Urothelium cell line (cell line): ENCODE results near the gene GRAMD1B.

ENCODE experiments used
- DNase-seq: peaks from one replicate; pipeline ENCODE4 v3.0.0; 2011; ENCODE audit warnings: low spot score, mixed read lengths
- FAIRE-seq: peaks from 2 replicates; lab custom pipeline; 2011; peaks lifted over from hg19 to GRCh38; lab: Jason Lieb, UNC

Gene GRAMD1B

DNA sequence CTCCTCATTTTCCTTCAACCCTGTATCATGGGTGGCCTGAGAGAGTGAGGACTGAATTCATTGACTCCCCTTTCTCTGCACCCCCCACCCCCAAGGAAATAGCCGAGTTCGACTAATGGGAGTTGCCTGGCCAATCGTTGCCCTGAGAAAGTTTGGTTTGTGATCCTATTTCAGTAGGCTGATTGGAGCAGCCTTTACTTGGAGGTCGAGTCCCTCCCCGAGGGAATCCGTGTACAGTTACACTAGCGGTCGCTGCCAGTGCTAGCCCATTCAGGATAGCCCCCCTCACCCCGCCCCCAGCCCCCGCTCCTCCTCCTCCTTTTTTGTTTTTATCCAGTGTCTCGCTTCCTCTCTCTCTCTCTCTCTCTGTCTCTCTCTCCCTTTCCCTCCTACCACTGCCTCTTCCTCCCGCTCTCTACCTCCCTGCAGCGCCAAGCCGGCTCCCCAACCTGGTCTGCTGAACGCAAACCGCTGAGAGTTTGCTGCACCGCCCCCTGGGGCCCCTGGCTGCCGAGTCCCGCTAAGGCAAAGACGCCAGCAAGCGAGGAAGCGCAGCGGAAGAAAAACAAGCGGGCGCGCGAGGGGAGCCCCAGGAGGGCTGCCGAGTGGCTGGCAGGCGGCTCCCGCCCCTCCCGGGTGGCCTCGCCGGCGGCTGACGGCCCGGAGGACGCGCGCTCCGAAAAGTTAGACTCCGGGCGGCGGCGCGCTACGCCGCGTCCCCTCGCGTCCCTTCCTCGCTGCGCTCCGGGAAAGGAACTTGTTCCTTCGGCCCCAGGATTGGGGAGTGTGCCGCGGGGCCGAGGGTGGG is at the start of gene GRAMD1B:
Gene GRAMD1B (plus strand): TSS at position 357 of the 808 bp plus-strand sequence. CDS start 524 bp downstream, outside the sequence.
- FAIRE-seq (no peak), DNase-seq (peak; percentile 65)

DNA sequence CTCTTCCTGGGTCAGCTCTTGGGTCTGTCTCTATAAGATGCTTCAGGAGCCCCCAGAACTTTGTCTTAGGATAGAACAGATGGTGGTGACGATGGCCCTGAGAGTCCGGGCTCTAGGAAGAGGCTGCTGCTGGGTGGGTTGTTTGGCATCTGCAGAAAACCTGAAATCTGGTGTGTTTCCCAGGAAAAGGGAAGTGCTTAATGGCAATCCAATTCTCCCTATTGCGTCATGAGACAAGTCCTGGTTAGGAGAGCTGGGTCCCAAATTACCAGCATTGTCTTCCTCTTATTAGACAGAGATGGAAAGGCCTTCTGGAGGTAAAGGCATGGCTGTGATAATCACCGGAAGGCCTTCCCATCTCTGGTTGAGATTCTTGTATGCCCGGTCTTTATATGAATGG is 48.9 kb upstream of the GRAMD1B start:
- FAIRE-seq: no peak

DNA sequence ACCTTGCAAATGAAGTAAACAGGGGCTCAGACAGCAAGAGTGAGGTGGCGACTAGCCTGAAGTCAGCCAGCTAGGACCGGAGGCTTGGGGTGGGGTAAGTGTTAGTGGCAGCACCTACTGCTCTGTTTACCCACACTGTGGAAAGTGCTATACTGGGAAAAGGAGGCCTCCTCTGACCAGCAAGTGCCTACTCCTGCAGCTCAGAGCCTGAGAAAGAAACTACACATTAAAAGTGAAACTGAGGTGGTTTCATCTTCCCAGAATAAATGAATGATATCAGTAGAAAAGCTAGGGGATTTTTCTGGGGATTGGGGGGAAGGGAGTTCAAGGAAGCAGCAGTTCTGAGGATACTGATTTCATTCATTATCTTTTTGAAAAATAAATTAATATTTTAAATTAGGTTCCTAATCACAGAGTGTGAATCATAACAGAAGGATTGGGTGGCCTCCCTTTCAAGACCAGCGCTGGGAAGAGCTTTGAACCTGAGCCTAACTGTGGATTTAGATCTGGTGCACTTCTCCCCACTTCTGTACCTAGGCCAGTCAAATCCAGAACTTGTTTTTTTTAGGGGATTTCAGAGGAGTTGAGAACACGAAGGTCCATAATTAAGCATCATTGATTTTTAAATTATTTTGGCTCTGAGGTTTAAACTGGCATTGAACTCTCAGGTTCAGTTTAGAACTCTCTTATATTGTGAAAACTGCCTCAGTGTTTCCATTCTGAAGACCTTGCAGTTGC is 48.1 kb upstream of the GRAMD1B start:
- DNase-seq: no peak
- no peak for FAIRE-seq

More for the DNA sequence above, 48.9 kb upstream of the GRAMD1B start:
- no peak for DNase-seq

DNA sequence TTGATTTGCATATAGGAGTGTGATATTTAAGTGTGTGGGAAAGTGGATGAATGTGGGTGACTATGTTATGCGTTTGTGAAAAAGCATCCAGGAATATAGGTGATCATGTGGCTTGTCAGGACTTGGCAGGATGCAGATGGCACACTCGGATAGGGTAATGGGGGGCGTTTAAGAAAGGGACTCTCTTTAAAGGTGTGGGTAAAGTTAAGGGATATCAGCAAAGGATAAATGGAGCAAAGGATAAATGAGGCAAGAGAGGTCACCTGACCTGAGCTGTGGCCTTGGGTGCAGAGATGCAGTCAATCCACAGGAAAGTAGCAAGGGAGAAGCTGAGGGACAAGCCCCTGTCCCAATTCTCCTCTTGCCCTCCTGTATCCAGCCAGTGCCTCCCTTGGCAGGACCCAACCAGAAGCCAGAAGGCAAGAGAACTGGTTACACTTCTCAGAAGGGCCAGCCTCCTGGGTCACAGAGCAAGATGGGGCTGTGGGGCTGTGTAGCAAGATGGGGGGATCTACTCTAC is 47.5 kb upstream of the GRAMD1B start:
- no peak for DNase-seq
- FAIRE-seq: no peak

DNA sequence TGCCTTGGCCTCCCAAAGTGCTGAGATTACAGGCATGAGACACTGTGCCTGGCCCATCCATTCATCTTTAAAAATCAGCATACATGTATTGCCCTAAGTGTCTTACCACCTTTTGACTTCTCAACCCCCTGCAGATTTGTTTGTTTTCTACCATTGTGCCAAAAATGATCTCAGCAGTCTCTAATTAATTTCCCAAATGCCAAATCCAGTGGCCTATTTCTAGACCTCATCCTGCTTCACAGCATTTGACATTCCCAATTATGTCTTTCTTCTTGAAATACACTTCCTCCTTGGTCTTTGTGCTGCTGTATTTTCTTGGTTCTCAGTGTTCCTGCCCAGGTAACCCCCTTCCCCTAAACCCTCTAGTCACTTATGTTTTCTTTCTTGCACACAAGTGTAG is 46.0 kb upstream of the GRAMD1B start:
- DNase-seq (no peak), FAIRE-seq (no peak)

- no peak for FAIRE-seq
These were observed 43.1 kb upstream of the GRAMD1B start for GRCh38 chr11:123386796-123387510.

DNA sequence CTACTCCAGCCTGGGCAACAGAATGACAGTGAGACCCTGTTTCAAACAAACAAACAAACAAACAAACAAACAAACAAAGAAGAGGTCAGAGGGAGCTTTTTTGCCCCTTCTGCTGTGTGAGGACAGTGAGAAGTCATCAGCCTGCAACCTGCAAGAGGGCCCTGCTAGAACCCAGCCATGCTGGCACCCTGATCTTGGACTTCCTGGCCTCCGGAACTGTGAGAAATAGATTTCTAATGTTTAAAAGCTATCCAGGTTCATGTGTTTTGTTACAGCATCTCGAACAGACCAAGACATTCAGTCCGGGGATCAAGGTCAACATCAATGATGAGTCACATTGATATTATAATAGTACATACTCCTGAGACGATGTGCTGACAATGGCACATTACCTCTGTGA is 41.4 kb upstream of the GRAMD1B start:
- FAIRE-seq (no peak), DNase-seq (no peak)

More at GRCh38 chr11:123386796-123387510, 43.1 kb upstream of the GRAMD1B start:
- no peak for DNase-seq

GRCh38 chr11:123390146-123390545 is 39.9 kb upstream of the GRAMD1B start:
- DNase-seq (no peak), FAIRE-seq (no peak)

GRCh38 chr11:123391646-123392348 is 38.3 kb upstream of the GRAMD1B start:
- no peak for FAIRE-seq

GRCh38 chr11:123392431-123392830 is 37.6 kb upstream of the GRAMD1B start:
- DNase-seq: no peak
- FAIRE-seq: no peak

More at GRCh38 chr11:123391646-123392348, 38.3 kb upstream of the GRAMD1B start:
- DNase-seq: no peak

- DNase-seq: no peak
- no peak for FAIRE-seq
These were observed 37.2 kb upstream of the GRAMD1B start for GRCh38 chr11:123392844-123393243.

DNA sequence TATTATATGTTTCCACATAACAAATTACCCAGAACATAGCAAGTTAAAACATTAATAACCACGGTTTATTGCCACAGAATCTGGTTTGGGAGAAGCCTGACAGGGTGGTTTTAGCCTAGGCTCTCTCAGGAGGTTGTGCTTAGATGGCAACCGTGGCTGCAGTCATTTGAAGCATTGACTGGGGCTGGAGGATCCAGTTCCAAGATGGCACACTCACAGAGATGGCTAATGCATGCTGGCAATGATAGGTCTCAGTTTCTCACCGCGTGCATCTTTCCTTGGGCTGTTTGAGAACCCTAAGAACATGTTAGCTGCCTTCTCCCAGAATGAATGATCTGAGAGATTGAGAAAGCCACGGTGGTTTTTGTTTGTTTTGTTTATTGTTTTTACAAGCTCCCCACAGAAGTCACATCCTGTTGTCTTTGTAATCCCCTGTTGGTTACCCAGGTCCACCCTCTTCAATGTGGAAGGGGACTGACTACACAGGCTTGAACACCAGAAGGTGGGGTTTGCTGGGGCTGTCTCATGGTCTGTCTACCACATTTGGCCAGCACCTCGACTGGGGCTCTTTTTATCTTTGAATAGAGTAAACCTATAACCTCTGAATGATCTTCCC is 36.6 kb upstream of the GRAMD1B start:
- no peak for FAIRE-seq
- no peak for DNase-seq

DNA sequence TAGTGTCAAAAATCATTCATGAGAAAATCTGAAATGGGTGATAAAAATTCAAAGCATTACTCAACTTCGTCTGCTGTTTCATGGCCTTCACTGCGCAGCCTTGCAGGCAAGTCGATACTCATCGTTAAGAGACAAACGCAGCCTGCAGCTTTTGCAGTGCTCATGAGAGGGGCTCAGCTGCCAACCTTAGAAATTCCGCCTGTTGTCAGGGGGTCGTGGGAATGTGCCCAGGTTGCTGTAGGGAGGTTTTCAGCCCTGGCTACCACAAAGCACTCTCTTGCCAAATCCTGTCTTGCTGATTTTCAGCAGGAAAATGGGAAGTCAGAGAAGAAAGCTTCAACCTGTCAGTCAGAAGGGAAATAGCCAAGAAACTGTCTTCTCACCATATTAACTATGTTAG is 25.4 kb upstream of the GRAMD1B start:
- FAIRE-seq: no peak
- DNase-seq: no peak

DNA sequence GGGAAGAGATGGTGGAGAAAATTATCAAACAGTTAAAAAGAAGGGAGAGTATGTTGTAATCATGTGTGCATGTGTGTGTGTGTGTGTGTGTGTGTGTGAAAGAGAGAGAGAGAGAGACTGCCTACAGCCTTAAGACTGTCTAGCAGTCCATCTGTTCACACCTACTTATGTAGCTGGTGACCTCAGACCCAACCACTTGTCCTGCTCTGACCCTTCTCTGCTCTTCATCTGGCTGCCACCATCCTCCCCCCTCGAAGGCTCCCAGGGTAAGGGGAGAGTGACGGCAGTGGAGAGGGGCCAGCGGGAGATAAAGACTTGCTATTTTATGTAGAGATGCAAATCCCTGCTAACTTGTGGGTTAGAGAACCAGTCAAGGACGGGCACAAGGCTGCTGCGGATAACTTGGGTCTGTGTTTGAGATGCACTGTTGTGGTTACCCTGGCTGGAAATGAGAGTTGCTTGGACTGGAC is 24.9 kb upstream of the GRAMD1B start:
- FAIRE-seq (no peak), DNase-seq (no peak)

DNA sequence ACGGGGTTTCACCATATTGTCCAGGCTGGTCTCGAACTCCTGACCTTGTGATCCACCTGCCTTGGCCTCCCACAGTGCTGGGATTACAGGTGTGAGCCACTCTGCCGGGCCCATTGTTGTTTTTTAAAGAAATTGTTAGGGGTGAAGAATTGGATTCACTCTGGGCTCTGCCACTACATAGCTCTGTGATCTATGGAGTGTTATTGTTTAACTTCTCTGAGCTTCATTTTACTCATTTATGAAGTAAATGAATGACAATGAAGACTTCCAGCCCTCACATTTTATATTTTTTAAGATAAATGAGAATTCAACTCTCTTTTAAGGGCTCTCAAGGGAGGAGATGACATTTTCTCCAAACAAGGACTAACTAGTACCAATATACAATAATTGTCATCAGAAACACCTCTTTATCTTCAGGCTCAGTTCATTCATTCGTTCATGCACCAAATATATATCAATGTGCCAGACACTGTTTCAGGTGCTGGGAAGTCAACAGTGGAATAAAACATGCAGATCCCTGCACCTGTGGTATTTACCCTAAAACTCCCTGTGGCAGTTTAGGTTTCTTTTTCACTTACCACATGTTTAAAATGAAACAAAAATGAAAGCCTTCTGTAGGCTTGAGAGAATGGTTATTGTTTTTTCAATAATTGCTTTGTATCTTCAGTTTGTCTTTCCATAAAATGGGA is 23.5 kb upstream of the GRAMD1B start:
- DNase-seq: no peak
- no peak for FAIRE-seq

GRCh38 chr11:123407130-123407995 is 22.7 kb upstream of the GRAMD1B start:
- FAIRE-seq (no peak), DNase-seq (peak; percentile 46)

- DNase-seq (no peak), FAIRE-seq (no peak)
These were observed 22.0 kb upstream of the GRAMD1B start for GRCh38 chr11:123407996-123408597.
